Esophagus muscularis mucosa (tissue), 4 donors: ENCODE data around the gene ZNF195. TPM values are rescaled to one million over a fixed set of nuclear protein-coding genes. Genes with fewer than 3 reads are reported as not detected.

Source experiments
- DNase-seq: peaks from one replicate; pipeline ENCODE4 v3.0.0-alpha.2; 2017; ENCODE audit errors: extremely low spot score
- H3K27ac ChIP-seq, 4 donors: fragments of 200-600 bp; sonication (generic); replicated peaks in 1 of 4; 1 replicate in 3 of 4; 2 replicates in 1 of 4; pipeline ENCODE4 v1.5.1; 2016 to 2019; ENCODE audit warnings: mild to moderate bottlenecking in 1 of 4
- H3K27me3 ChIP-seq, 4 donors: fragments of 200-600 bp; sonication (generic); one replicate each; pipeline versions ENCODE4 v1.5.1 to v1.6.0; 2016 to 2019
- H3K36me3 ChIP-seq, 4 donors: fragments of 200-600 bp; sonication (generic); one replicate each; pipeline ENCODE4 v1.5.1; 2016 to 2019
- H3K4me1 ChIP-seq, 4 donors: fragments of 200-600 bp; sonication (generic); one replicate each; pipeline ENCODE4 v1.5.1; 2016 to 2019
- H3K4me3 ChIP-seq, 4 donors: fragments of 200-600 bp; sonication (generic); 1 replicate in 2 of 4; 2 replicates in 2 of 4; pipeline ENCODE4 v1.5.1; 2016 to 2019; ENCODE audit warnings: mild to moderate bottlenecking in 4 of 4, moderate library complexity in 1 of 4
- H3K9me3 ChIP-seq, 4 donors: fragments of 200-600 bp; sonication (generic); 1 replicate in 3 of 4; 2 replicates in 1 of 4; pipeline ENCODE4 v1.5.1; 2016 to 2019
- EP300 ChIP-seq: sonication (generic); formaldehyde crosslinking; IDR thresholded peaks from one replicate; pipeline ENCODE4 v1.6.1; 2017; ENCODE audit warnings: antibody characterized with exemption
- POLR2A ChIP-seq: fragments of 450-650 bp; IDR thresholded peaks from one replicate; pipeline ENCODE4 v1.6.1; 2017; ENCODE audit warnings: antibody characterized with exemption, moderate library complexity, mild to moderate bottlenecking, low read depth
- POLR2AphosphoS5 ChIP-seq, 2 donors: sonication (generic); formaldehyde crosslinking; IDR thresholded peaks; one replicate each; pipeline ENCODE4 v1.6.1; 2017; ENCODE audit warnings: antibody characterized with exemption in 2 of 2
- WGBS: methylation state at CpG from one replicate; pipeline ENCODE4 v1.1.5; 2018; 5-methylcytosine and 5-hydroxymethylcytosine counted together
- intact Hi-C: fragments of 100-400 bp; cut with DNase I; formaldehyde crosslinking; loops from one replicate; pipeline ENCODE4 v1.15.1; 2023
- total RNA-seq, 4 donors: library from RNA; depleted of rRNA; stranded (reverse); fragments of >200 nt; gene quantifications; one replicate each; pipeline versions ENCODE4 v1.1.0 to v1.2.1, GENCODE V29; 2016
- TF ChIP-seq, protein P1 (sequence below), 3 experiments: fragments of 200-600 bp in 2 of 3; fragments of 450-650 bp in 1 of 3; sonication (generic) in 2 of 3; IDR thresholded peaks; one replicate each; pipeline ENCODE4 v1.5.1; 2017 to 2019; ENCODE audit warnings: antibody characterized with exemption in 3 of 3, mild to moderate bottlenecking in 2 of 3, moderate library complexity in 1 of 3

ZNF195 gene
- total RNA-seq, 4 donors from 2014 or later = 9.4 to 15.7 (median 12.5) TPM

GRCh38 chr11:3368199-3368598 lies 10.7 kb downstream of the ZNF195 start:
- peaks cover 57 to 86% (median 74%) of the 10 kb centered on the region in 4 donors for H3K36me3 ChIP-seq
- 98% methylated on average over 3 of the region's 3 CpGs for WGBS

GRCh38 chr11:3367221-3367620 lies 11.7 kb downstream of the ZNF195 start:
- intact Hi-C loops = no loop called here
- no peak overlapping the region for H3K27ac ChIP-seq
- H3K9me3 ChIP-seq = peaks cover 0 to 7% (median 0%) of the 10 kb centered on the region in 4 donors
- no peaks in the 10 kb centered on the region for H3K27me3 ChIP-seq
- DNase-seq = no peak
- H3K36me3 ChIP-seq = peaks cover 65 to 95% (median 81%) of the 10 kb centered on the region in 4 donors
- H3K4me3 ChIP-seq = no peak overlapping the region
- TF ChIP-seq POLR2AphosphoS5 (IDR thresholded peaks at IDR 0.05) = no peak
- TF ChIP-seq EP300 = no peak
- TF ChIP-seq, protein P1, sequence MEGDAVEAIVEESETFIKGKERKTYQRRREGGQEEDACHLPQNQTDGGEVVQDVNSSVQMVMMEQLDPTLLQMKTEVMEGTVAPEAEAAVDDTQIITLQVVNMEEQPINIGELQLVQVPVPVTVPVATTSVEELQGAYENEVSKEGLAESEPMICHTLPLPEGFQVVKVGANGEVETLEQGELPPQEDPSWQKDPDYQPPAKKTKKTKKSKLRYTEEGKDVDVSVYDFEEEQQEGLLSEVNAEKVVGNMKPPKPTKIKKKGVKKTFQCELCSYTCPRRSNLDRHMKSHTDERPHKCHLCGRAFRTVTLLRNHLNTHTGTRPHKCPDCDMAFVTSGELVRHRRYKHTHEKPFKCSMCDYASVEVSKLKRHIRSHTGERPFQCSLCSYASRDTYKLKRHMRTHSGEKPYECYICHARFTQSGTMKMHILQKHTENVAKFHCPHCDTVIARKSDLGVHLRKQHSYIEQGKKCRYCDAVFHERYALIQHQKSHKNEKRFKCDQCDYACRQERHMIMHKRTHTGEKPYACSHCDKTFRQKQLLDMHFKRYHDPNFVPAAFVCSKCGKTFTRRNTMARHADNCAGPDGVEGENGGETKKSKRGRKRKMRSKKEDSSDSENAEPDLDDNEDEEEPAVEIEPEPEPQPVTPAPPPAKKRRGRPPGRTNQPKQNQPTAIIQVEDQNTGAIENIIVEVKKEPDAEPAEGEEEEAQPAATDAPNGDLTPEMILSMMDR (IDR thresholded peaks at IDR 0.05) = no peak
- TF ChIP-seq POLR2A = no peak
- no peaks in the 10 kb centered on the region for H3K4me1 ChIP-seq
- 98% methylated on average over 1 of the region's 1 CpG for WGBS

More at GRCh38 chr11:3368199-3368598, 10.7 kb downstream of the ZNF195 start:
- intact Hi-C loops = no loop called here
- Histone ChIP-seq H3K9me3 (peaks cover 0 to 5% (median 0%) of the 10 kb centered on the region in 4 donors), H3K4me3 (no peak overlapping the region), H3K27me3 (no peaks in the 10 kb centered on the region), H3K27ac (no peak overlapping the region), H3K4me1 (no peaks in the 10 kb centered on the region)
- TF ChIP-seq EP300 (no peak), POLR2AphosphoS5 (IDR thresholded peaks at IDR 0.05) (no peak), POLR2A (no peak)
- TF ChIP-seq, protein P1 (IDR thresholded peaks at IDR 0.05) = no peak
- no peak for DNase-seq

GRCh38 chr11:3359092-3359824 lies 19.7 kb downstream of the ZNF195 start:
- Histone ChIP-seq H3K9me3 (peaks cover 0 to 53% (median 46%) of the 10 kb centered on the region in 4 donors), H3K4me3 (no peak overlapping the region), H3K27me3 (no peaks in the 10 kb centered on the region), H3K27ac (no peak overlapping the region), H3K36me3 (peaks cover 44 to 65% (median 54%) of the 10 kb centered on the region in 4 donors), H3K4me1 (no peaks in the 10 kb centered on the region)
- WGBS = 98% methylated on average over 5 of the region's 5 CpGs
- intact Hi-C loops = no loop called here
- TF ChIP-seq POLR2AphosphoS5 (IDR thresholded peaks at IDR 0.05) = no peak
- TF ChIP-seq EP300 = no peak
- DNase-seq = no peak

- Histone ChIP-seq H3K36me3 (peaks cover 33 to 54% (median 43%) of the 10 kb centered on the region in 4 donors), H3K27ac (no peak overlapping the region), H3K4me1 (no peaks in the 10 kb centered on the region), H3K27me3 (no peaks in the 10 kb centered on the region), H3K9me3 (peaks cover 0 to 58% (median 51%) of the 10 kb centered on the region in 4 donors), H3K4me3 (no peak overlapping the region)
- intact Hi-C loops = no loop called here
- 97% methylated on average over 10 of the region's 11 CpGs for WGBS
- TF ChIP-seq, protein P1 (IDR thresholded peaks at IDR 0.05) = no peak
- TF ChIP-seq POLR2AphosphoS5 (IDR thresholded peaks at IDR 0.05) (no peak), POLR2A (no peak), EP300 (no peak)
- no peak for DNase-seq
These were observed 20.8 kb downstream of the ZNF195 start for GRCh38 chr11:3357994-3358676.

- H3K4me3 ChIP-seq = no peak overlapping the region
- no peaks in the 10 kb centered on the region for H3K4me1 ChIP-seq
- no peak overlapping the region for H3K27ac ChIP-seq
- H3K27me3 ChIP-seq = no peaks in the 10 kb centered on the region
- peaks cover 31 to 46% (median 35%) of the 10 kb centered on the region in 4 donors for H3K36me3 ChIP-seq
- TF ChIP-seq POLR2AphosphoS5 (IDR thresholded peaks at IDR 0.05) (no peak), POLR2A (no peak), EP300 (no peak)
- TF ChIP-seq, protein P1 (IDR thresholded peaks at IDR 0.05) = no peak
- 90% methylated on average over 11 of the region's 11 CpGs for WGBS
- intact Hi-C loops = no loop called here
- H3K9me3 ChIP-seq = peaks cover 0 to 58% (median 50%) of the 10 kb centered on the region in 4 donors
- DNase-seq = no peak
These were observed 21.6 kb downstream of the ZNF195 start for GRCh38 chr11:3357302-3357701.
